Suprapubic skin (tissue), 4 donors: ENCODE measurements around the gene HSPA12B.

Experiments used
- EP300 ChIP-seq: sonication (generic); formaldehyde crosslinking; IDR thresholded peaks from one replicate; pipeline ENCODE4 v1.6.1; 2017; ENCODE audit warnings: antibody characterized with exemption
- POLR2A ChIP-seq, 2 donors: fragments of 450-650 bp; IDR thresholded peaks; one replicate each; pipeline ENCODE4 v1.6.1; 2017; ENCODE audit warnings: antibody characterized with exemption in 2 of 2, mild to moderate bottlenecking in 2 of 2, moderate library complexity in 2 of 2
- POLR2AphosphoS5 ChIP-seq, 3 donors: sonication (generic); formaldehyde crosslinking; IDR thresholded peaks; one replicate each; pipeline ENCODE4 v1.6.1; 2017; ENCODE audit warnings: antibody characterized with exemption in 3 of 3

DNA sequence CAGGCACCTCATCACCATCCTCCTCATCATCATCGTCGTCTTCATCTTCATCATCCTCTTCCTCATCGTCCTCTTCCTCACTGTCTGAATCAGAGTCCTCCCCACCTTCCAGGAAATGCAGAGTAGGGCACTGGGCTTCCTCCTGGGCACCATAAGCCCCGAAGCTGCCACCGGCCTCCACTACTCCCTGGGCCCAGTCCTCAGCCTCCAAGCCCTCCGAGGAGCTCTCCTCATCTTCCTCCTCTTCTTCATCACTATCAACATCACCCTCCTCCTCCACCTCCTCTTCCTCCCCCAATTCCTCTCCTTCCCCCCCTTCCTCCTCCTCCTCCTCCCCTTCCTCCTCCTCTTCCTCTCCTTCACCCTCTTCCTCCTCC, 52.4 kb downstream of the HSPA12B start:
- TF ChIP-seq POLR2A (IDR thresholded peaks at IDR 0.05) (no peak), POLR2AphosphoS5 (IDR thresholded peaks at IDR 0.05) (no peak), EP300 (no peak)
